GM10248 (cell line): ENCODE measurements around the gene TBC1D1.

Experiments
- CTCF ChIA-PET: fragments of 300-600 bp; sonication (Branson Sonifier 250); formaldehyde crosslinking; extraction: SDS; loops from one replicate; lab custom pipeline; 2021; ENCODE audit warnings: antibody characterized with exemption; lab: Yijun Ruan, JAX
- POLR2A ChIA-PET: fragments of 350-650 bp; sonication (Branson Sonifier 250); formaldehyde crosslinking; extraction: SDS; loops from one replicate; lab custom pipeline; 2020; ENCODE audit warnings: antibody characterized with exemption; lab: Yijun Ruan, JAX
- DNase-seq: peaks from one replicate; pipeline ENCODE4 v3.0.0; 2012; ENCODE audit errors: extremely low spot score
- CTCF ChIP-seq: IDR thresholded peaks from 2 replicates; pipeline ENCODE4 v1.5.1; 2012; ENCODE audit warnings: mild to moderate bottlenecking, low read depth; ENCODE audit errors: extremely low read depth, missing control alignments, control extremely low read depth

TBC1D1 gene

GRCh38 chr4:38185406-38186144 lies 294.7 kb downstream of the TBC1D1 start:
- POLR2A ChIA-PET: no interaction called here
- CTCF ChIA-PET: interaction anchor here (0.7 to 1.4 kb wide), 3 partner anchors 10 to 491 kb away, joined by 3 to 7 read pairs (median 3); no protein-coding TSS in a partner anchor
- TF ChIP-seq CTCF: no peak

GRCh38 chr4:38188136-38188535 lies 297.3 kb downstream of the TBC1D1 start:
- ChIA-PET POLR2A (no interaction called here), CTCF (interaction anchor here (1.5 to 1.6 kb wide), 2 partner anchors 9 to 131 kb away, joined by 4 read pairs; no protein-coding TSS in a partner anchor)
- no peak for DNase-seq
- TF ChIP-seq CTCF: no peak

More at GRCh38 chr4:38185406-38186144, 294.7 kb downstream of the TBC1D1 start:
- DNase-seq: no peak

GRCh38 chr4:38188631-38189101 lies 297.8 kb downstream of the TBC1D1 start:
- DNase-seq: no peak
- TF ChIP-seq CTCF: no peak
- POLR2A ChIA-PET: no interaction called here
- CTCF ChIA-PET: interaction anchor here (2.0 kb wide), 1 partner anchor 486 kb away, joined by 6 read pairs; no protein-coding TSS in a partner anchor
